ENCODE measurements around the gene SRA1. TPM values are rescaled to one million over a fixed set of nuclear protein-coding genes. Genes with fewer than 3 reads are reported as not detected.
A peak's percentile ranks its signal among the peaks of the same experiment; 100 is the strongest.
"Not testable (repeated sequence)": the region's sequence is repeated elsewhere in the genome, so short reads cannot be mapped to it uniquely, and the experiment has no call there.

The SRA1 gene
- total RNA-seq (10 to 100 TPM; 22.4 to 38.1 (median 28.1) TPM), polyA plus RNA-seq (10 to 100 TPM; 32.1 to 36.5 TPM)
- long read RNA-seq, donor 1, transcript SRA1-201 (5 exons, 2,107 nt), result major isoform, 56 of 62 reads
- long read RNA-seq, donor 1, partial matches to known transcripts, result 0 of 62 reads
- long read RNA-seq, donor 1, other reads (novel, unspliced or antisense), result 2 of 62 reads
- long read RNA-seq, donor 2, transcript SRA1-201 (5 exons, 2,107 nt), result major isoform, 78 of 117 reads
- long read RNA-seq, donor 2, transcript SRA1-205 (4 exons, 1,466 nt), result minor isoform, 27 of 117 reads
- long read RNA-seq, donor 2, partial matches to known transcripts, result 0 of 117 reads
- long read RNA-seq, donor 2, other reads (novel, unspliced or antisense), result 10 of 117 reads
- long read RNA-seq, donor 3, transcript SRA1-201 (5 exons, 2,107 nt), result major isoform, 37 of 43 reads
- long read RNA-seq, donor 3, partial matches to known transcripts, result 0 of 43 reads
- long read RNA-seq, donor 3, other reads (novel, unspliced or antisense), result 3 of 43 reads

- DNase-seq, result peak; percentile 93 to 97 (median 94)
- H3K36me3 ChIP-seq, result peaks cover 0 to 39% (median 25%) of the 10 kb centered on the region in 9 donors
- TF ChIP-seq POLR2A (IDR thresholded peaks at IDR 0.05) (peak; percentile 53 to 90), CTCF (IDR thresholded peaks at IDR 0.05) (peak in 1 of 12 donors; percentile 5)
- peak within 1 kb of the TSS; percentile 56 to 99 (median 78) for H3K4me3 ChIP-seq
- peaks cover 0 to 50% (median 32%) of the 10 kb centered on the region in 12 donors for H3K4me1 ChIP-seq
- H3K27ac ChIP-seq, result peak within 1 kb of the TSS; percentile 58 to 97 (median 90)
- peak; percentile 91 to 98 (median 96) for ATAC-seq
- 1 to 6% (median 1%) methylated on average over 5 to 46 of the region's 46 CpGs for WGBS, 4 donors
- intact Hi-C loops (cut with DNase I), result loop anchor here in 1 of 10 donors (5.0 kb wide), 1 partner anchor 140 kb away; no protein-coding TSS in a partner anchor
- no peaks in the 10 kb centered on the region for H3K27me3 ChIP-seq
- H3K9me3 ChIP-seq, result no peaks in the 10 kb centered on the region
These were observed at the start of gene SRA1 for GRCh38 chr5:140557136-140557805. Gene SRA1, minus strand, starts transcription at chr5:140557473. Its CDS starts 21 bp downstream, at chr5:140557452.

GRCh38 chr5:140607031-140607430 is 49.8 kb upstream of the SRA1 start:
- Histone ChIP-seq H3K4me1 (peaks cover 0 to 49% (median 2%) of the 10 kb centered on the region in 12 donors), H3K4me3 (no peak overlapping the region), H3K27ac (peak overlapping the region in 1 of 12 donors; percentile 65), H3K27me3 (no peaks in the 10 kb centered on the region), H3K36me3 (no peaks in the 10 kb centered on the region), H3K9me3 (peaks cover 0 to 8% (median 0%) of the 10 kb centered on the region in 12 donors)
- no peak for DNase-seq
- TF ChIP-seq POLR2A (IDR thresholded peaks at IDR 0.05) (no peak), CTCF (IDR thresholded peaks at IDR 0.05) (no peak)
- intact Hi-C loops (cut with DNase I), result no loop called here
- 78 to 86% (median 82%) methylated on average over 2 of the region's 2 CpGs for WGBS, 4 donors
- no peak for ATAC-seq

- ATAC-seq, result no peak
- H3K4me1 ChIP-seq, result peaks cover 0 to 40% (median 0%) of the 10 kb centered on the region in 12 donors
- H3K27ac ChIP-seq, result peak overlapping the region in 1 of 12 donors; percentile 65
- H3K27me3 ChIP-seq, result no peaks in the 10 kb centered on the region
- no peak for DNase-seq
- intact Hi-C loops (cut with DNase I), result no loop called here
- no peak for TF ChIP-seq POLR2A (IDR thresholded peaks at IDR 0.05)
- no peak for TF ChIP-seq CTCF (IDR thresholded peaks at IDR 0.05)
- H3K4me3 ChIP-seq, result no peak overlapping the region
- peaks cover 0 to 5% (median 0%) of the 10 kb centered on the region in 12 donors for H3K9me3 ChIP-seq
- no peaks in the 10 kb centered on the region for H3K36me3 ChIP-seq
- 75 to 88% (median 84%) methylated on average over 3 of the region's 3 CpGs for WGBS, 4 donors
These were observed 48.6 kb upstream of the SRA1 start for GRCh38 chr5:140605879-140606278.

GRCh38 chr5:140603734-140604133 is 46.5 kb upstream of the SRA1 start:
- Histone ChIP-seq H3K36me3 (no peaks in the 10 kb centered on the region), H3K4me1 (peaks cover 0 to 18% (median 0%) of the 10 kb centered on the region in 12 donors), H3K27ac (peak overlapping the region in 1 of 12 donors; percentile 91), H3K27me3 (no peaks in the 10 kb centered on the region), H3K9me3 (no peaks in the 10 kb centered on the region), H3K4me3 (no peak overlapping the region)
- DNase-seq, result no peak
- ATAC-seq, result no peak
- TF ChIP-seq POLR2A (IDR thresholded peaks at IDR 0.05) (no peak), CTCF (IDR thresholded peaks at IDR 0.05) (no peak)
- WGBS, 4 donors, result 90 to 92% (median 91%) methylated on average over 2 of the region's 2 CpGs
- intact Hi-C loops (cut with DNase I), result no loop called here

- ATAC-seq; H3K27me3 ChIP-seq; H3K4me3 ChIP-seq; intact Hi-C loops (cut with DNase I); H3K36me3 ChIP-seq; H3K9me3 ChIP-seq; DNase-seq: not testable (repeated sequence)
- WGBS, 4 donors, result 87 to 95% (median 91%) methylated on average over 4 of the region's 4 CpGs
- peaks cover 0 to 14% (median 0%) of the 10 kb centered on the region in 12 donors for H3K4me1 ChIP-seq
- H3K27ac ChIP-seq, result peak overlapping the region in 3 of 12 donors; percentile 42 to 91 (median 57)
These were observed 46.1 kb upstream of the SRA1 start for GRCh38 chr5:140603446-140603698.

Measured in heart left ventricle (tissue), 16 donors.